Stimulated activated CD4-positive, alpha-beta T cell treated with anti-CD3 and anti-CD28 coated beads, Interleukin-1b, Interleukin-23, amount 100 ng/mL, for 48 hours (primary cell): Measurements from ENCODE around the gene ANKRD24.
A peak's percentile ranks its signal among the peaks of the same experiment; 100 is the strongest.
"Not testable (repeated sequence)": the region's sequence is repeated elsewhere in the genome, so short reads cannot be mapped to it uniquely, and the experiment has no call there.

ENCODE experiments used
- DNase-seq: peaks from one replicate; pipeline ENCODE4 v3.0.0-alpha.2; 2020

Gene ANKRD24

DNA sequence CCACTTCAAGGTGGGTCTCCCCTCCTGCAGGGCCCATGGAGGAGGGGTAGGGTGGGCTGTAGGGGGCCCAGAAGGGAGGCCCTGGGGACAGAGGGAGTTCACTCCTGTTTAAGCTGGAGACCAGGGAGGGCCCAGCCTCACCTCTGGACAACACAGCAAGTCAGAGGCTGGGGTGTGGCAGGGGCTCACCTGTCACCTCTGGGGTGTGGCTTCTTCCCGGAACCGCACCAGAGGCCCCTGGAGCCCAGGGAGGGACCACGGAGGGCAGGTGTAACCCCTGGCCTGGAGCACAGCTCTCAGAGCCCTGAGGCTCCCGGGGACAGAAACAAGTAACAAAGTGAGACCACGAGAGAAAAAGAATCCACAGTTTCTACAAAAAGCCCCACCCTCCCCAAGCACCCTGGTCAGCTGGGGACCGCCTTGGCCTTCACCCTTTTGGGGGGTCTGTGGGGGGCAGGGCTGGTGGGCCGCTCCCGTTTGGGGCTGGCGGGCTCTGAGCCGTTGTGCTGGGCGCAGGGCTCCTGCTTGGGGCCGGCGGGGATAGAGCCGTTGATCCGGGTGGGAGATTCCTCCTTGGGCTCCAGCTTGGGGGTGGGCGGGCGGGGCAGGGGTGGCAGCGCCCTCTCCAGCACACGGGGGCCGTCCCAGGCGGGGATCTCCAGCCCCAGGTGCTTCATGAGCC is 8.1 kb upstream of the ANKRD24 start:
- no peak for DNase-seq

DNA sequence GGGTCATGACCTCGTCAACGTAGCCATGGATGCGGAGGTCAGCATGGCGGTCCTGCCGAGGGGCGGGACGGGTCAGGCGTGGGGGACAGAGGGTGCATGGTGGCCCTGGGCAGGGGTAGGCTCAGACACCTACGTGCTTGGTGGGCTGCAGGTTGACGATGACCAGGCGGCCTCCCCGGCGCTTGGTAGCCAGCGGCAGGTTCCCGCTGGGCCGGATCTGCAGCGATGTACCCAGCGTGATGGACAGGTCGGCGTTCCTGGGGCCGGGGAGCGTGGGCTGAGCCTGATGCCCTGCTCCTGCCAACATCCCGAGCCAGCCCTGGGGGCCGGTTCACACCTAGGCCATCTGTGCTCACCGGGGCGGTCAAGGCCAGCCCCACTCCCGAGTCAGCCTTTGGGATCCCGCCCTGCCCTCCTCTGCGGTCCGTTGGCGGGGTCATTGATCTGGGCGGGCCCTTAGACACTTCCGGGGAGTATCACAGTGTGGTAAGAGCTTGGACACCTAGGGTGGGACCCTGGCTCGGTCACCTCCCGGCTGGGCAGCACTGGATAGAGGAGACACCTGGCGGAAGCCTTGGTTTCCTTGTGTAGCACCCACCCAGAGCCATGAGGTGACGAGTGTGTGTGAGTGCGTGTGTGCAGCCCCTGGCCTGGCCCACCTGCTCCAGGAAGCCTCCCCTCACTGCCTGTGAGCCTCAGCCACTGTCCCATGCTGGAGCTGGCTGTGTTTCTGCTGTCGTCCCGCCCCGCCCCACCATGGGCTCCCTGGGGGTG is 7.4 kb upstream of the ANKRD24 start:
- DNase-seq = no peak

DNA sequence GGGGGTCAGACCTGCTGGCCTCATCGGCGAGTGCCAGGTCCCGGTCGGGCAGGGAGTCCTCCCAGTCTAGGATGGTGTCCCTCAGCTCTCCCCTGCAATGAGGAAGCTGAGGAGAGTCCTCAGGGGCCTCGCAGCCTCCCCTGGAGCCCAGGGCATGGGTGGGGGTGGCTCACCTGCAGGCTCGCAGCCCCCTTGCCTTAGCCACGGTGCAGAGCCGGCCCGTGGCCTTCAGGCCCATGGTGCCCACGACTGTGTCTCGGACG is 6.9 kb upstream of the ANKRD24 start:
- DNase-seq = no peak

DNA sequence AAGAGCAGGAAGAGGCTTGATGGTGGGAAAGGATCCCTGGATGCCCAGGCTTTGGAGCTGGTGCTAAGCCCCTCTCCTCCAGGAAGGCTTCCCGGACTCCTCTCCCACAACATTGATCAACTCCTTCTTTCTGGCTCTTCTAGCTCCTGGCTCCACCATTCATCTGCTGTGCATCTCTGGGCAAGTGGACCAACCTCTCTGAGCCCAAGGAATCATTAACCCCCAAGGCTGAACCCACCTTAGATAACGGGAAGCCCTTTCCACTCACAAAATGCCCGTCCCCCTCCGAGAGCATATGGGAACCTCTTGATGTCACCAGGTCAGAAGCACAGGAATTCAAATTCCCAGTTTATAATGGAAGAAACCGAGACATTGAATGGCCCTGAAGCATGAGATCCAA is 5.3 kb upstream of the ANKRD24 start:
- DNase-seq = no peak

DNA sequence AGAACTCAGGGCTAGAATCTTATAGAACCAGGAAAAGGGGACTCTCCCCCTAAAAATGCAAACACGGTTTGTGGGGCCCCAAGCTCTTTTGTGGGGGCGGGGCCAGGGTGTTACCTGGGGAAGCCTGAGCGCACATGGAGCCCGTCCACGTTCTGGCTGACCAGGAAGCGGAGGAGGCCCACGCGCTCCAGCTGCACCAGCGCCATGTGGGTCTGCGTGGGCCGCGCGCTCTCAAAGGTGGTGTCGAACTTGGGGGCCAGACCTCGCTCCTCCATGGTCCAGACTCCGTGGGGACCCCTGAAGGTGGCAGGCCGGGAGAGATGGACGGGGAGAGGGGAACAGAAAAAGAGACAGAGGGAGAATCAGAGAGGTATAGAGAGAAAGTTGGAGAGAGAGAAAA is 3.5 kb upstream of the ANKRD24 start:
- DNase-seq = no peak

DNA sequence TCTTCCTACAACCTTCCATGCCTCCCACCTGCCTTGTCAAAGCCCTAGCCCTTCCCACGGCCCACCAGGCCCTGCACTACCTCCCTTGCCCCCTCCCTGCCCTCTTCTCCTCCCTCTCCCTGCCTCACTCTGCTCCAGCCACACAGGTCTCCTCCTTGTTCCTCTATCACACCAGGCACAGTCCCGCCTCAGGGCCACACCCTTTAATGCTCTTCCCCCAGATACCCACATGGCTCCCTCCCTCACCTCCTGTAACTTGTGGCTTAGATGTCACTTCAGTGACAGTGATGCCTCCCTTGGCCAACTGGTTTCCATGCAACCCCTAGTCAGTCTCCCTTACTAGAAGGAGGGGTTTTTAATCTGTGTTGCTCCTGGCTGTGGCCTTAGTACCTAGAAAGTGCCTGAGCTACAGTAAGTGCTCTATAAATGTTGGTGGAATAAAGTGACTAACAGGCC is 1.4 kb upstream of the ANKRD24 start:
- DNase-seq = no peak

DNA sequence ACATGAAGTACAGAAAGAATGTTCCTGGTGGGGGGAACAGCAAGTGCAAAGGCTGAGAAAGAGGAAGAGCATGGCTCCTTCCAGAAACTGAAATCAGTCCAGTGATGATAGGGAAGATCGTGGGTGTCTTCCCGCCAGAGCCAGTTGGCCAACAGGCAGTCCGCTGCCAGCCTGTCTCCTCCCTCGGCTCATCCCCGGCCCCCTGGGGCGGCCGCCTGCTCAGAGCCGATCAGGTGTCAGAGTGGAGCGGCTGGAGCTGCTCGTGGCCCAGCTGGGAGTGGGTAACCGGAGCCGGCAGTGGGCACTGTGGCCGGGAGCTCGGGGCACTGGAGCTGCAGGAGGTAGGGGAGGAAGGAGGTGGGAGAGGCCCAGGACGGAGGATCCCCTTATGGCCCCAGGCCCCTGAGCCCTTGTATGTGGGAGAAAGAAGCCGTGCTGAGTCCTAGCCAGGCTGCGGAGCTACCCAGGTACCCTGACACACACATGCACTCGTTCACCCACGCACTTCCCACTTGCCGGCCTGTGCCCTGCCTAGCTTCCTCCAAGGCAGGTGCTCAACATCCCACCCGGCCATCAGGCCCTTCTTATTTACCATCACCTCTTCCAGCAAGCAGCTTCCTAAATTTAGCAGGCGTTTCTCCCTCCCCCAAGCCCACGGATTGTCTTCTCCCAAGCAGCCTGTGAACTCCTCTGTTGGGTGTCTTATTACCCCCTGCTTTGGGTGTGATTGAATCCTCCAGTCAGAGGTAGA is 1.7 kb downstream of the ANKRD24 start:
- no peak for DNase-seq

DNA sequence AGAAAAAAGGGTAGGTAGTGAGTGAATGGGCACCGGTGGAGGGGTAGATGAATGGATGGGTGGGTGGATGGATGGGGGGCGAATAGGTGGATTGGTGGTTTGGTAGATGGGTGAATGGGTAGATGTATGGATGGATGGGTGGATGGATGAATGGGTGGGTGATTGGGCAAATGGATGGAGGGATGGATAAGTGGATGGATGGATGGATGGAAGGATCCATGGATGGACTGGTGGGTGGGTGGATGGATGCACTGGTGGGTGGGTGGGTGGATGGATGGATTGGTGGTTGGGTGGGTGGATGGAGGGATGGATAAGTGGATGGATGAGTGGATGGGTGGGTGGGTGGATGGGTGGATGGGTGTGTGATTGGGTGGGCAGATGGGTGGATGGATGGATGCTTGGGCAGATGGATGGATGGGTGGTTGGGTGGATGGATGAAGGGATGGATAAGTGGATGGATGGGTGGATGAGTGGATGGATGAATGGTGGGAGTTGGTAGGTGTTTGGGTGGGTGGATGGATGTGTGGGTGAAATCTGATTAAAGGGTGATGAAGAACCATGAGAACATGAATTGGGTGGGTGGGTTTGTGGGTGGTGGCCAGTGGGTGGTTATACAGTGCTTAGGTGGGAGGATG is 2.3 kb downstream of the ANKRD24 start:
- no peak for DNase-seq

DNA sequence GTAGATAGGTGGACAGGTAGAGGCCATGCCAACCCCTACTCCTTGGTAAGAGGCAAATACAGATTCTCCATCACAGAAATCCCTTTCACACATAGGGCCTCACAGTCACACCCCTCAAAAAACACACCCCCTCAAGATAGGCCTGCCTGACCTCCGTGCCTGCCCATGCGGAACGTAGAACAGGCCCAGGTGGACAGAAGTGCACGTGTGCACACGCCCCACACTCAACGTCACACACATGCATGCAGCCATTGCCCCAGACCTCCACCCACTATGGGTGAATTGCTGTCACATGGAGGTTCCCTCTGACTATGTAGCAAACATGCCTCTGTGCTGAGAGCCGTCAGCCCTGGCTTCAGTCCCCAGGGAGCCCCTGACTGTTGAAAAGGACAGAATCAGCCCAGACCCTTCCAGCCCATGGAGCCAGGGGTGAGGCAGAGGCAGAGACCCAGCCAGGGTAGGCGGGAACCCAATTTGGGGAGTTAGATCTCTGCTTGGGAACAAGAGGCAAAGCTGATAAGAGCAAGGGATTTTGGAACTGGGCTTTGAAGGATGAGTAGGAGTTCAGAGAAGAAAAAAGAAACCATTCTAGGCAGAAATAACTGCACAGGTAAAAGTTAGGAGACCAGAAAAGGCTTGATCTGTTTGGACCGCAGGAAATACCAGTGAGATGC is 3.1 kb downstream of the ANKRD24 start:
- no peak for DNase-seq

DNA sequence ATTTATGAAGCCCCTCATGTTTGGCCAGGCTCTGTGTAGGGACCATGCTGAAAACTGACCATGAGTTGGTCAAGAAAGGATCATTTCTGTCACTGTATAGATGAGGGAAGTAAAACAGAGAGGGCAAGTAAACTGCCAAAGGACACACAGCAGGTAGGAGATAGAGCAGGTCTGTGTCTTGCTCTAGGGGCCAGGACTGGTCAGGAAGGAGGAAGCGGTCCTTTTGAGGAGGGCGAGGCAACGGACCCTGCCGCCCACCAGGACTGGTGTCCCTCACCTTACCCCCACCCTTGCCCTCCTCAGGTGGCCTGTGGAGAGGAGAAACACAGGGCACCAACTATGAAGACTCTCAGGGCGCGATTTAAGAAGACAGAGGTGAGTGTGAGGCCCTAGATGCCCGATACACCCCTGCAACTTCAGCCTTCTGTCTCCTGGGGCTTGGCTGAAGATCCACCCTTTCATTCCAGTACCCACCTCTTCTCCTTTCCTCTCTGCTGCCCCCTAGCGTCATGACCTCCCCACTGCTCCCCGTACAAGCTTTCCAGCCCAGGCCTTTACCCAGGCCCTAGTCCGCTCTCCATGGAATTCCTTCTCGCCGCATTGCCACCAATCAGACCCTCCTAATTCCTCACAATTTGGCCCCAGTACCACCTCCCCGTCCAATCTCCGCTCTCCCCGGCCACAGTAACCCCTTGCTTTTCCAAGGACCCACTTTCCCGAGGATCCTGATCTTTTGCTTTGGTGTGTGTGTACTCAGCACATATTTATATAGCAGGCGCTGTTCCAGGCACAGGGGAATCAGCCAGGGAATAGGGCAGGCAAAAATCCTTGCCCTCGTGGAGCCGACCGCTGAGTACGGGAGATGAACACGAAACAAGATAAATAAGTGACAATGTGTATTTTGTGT is 3.9 kb downstream of the ANKRD24 start:
- DNase-seq = peak; percentile 81

DNA sequence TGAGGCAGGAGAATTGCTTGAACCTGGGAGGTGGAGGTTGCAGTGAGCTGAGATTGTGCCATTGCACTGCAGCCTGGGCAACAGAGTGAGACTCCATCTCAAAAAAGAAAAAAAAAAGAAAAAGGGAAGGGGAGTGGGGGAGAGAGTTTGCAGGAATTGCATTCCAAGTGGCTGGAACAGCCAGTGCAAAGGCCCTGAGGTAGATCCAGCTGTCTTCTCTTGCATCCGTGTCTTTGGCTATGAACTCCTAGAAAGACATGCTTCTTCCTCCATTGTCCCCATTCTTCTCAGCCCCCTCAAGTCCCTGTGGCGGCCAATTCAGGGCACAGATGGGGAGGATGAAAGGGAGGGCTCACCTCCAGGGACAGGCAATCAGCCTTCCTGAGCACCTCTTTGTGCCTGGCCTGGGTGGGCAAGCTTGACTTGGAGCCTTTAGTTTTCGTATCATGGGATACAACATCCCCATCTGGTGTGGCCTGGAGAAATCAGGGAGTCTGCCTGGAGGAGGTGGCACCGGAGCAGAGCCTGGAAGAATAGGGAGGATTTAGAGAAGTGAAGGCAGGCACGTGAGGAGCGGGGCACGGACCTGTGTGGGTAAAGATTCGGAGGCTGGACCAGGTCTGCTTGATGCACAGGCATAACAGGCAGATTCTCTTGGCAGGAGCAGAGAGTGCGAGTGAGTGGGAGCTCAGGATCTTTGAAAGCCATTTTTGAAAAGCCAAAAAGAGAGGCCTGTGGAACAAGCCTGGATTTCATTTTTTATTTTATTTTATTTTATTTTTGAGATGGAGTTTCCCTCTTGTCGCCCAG is 5.0 kb downstream of the ANKRD24 start:
- no peak for DNase-seq

DNA sequence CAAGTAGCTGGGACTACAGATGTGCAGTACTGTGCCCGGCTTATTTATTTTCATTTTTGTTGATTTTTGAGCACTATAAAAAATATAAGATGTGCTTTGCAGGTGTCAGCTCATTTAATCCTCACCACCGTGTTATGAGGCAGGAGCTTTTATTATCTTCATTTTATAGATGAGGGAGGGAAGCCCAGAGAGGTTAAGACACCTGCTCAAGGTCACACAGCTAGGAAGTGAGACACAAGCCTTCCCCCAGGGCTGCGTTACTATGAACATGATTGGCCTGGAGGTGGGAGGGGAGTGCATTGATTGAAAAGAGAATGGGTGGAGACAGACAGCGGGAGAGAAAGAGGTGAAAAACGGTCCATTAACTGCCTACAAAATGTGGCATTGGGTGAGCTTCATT is 7.2 kb downstream of the ANKRD24 start:
- no peak for DNase-seq

DNA sequence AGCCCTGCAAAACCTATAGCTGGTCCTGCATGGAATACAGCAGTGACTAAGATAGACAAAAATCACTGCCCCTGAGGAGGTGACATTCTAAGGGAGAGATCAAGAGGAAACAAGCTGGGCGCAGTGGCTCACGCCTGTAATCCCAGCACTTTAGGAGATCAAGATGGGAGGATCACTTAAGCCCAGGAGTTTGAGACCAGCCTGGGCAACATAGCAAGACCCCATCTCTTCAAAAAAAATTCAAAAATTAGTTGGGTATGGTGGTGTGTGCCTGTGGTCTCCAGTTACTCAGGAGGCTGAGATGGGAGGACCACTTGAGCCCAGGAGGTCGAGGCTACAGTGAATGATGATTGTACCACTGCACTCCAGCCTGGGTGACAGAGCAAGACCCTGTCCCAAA is 10.0 kb downstream of the ANKRD24 start:
- not testable (repeated sequence) for DNase-seq

DNA sequence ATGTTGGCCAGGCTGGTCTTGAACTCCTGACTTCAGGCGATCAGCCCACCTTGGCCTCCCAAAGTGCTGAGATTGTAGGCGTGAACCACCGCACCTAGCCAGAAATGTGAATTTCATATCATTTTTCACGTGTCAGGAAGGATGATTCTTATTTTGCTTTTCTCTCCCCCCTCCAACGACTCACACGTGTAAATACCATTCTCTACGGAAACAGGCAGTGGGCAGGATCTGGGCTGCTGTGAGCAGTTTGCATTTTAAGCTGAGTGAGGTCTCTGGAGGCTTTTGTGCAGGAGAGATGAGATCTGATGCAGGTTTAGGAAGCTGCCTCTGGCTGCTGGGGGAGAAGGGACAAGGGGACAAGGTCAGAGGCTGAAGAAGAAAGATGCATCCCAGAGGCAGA is 11.9 kb downstream of the ANKRD24 start:
- DNase-seq = no peak

DNA sequence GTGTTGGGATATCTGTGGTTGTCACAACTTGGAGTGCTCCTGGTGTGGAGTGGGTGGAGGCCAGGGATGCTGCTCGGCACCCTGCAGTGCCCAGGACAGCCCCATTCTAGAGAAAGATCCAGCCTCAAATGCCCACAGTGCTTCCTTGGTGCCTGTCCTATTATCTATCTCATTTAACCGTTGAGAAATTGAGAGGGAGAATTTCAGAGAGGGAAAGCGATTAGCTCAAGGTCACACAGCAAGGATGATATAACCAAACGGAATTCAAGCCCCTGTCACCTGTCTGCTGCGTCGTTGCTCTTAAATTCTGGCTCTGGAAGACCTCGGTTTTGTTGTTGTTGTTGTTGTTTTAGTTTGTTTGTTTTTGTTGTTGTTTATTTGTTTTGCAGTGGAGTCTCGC is 13.5 kb downstream of the ANKRD24 start:
- no peak for DNase-seq

DNA sequence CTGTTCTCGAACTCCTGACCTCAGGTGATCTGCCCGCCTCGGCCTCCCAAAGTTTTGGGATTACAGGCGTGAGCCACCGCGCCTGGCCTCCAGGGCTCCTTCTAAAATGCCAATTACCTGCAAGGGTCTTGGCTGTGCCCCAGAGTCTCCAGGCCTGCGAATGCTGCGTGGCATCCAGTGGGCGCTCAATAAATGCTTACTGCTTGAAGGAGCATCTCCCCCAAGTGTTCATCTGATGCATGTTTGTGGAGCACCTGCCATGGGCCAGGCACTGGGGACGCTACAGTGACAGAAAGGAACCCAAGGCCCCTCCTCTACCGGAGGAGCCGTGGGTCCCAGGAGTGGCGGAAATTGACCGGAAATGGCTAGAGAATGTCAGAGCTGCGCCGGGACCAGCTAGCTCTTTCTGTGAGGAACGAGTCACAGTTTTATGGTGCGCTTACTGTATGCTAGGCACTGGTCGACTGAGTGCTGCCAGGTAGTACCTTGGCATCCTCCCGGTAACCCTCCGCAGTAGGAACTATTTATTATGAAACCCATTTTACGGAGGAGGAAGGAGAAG is 14.2 kb downstream of the ANKRD24 start:
- DNase-seq = no peak

DNA sequence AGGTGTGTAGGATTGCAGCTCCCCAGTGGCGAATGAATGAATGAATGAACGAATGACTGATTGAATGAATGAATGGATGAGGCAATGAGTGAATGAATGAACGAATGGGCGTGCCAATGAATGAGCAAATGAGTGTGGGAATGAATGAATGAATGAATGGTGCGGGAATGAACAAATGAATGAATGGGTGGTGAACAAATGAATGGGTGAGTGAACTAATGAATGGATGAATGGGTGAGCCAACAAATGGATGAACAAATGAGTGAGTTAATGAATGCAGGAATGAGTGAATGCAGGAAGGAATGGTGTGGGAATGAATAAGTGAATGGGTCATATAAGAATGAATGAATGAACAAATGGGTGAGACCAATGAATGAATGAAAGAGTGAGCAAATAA is 14.7 kb downstream of the ANKRD24 start:
- DNase-seq = no peak

DNA sequence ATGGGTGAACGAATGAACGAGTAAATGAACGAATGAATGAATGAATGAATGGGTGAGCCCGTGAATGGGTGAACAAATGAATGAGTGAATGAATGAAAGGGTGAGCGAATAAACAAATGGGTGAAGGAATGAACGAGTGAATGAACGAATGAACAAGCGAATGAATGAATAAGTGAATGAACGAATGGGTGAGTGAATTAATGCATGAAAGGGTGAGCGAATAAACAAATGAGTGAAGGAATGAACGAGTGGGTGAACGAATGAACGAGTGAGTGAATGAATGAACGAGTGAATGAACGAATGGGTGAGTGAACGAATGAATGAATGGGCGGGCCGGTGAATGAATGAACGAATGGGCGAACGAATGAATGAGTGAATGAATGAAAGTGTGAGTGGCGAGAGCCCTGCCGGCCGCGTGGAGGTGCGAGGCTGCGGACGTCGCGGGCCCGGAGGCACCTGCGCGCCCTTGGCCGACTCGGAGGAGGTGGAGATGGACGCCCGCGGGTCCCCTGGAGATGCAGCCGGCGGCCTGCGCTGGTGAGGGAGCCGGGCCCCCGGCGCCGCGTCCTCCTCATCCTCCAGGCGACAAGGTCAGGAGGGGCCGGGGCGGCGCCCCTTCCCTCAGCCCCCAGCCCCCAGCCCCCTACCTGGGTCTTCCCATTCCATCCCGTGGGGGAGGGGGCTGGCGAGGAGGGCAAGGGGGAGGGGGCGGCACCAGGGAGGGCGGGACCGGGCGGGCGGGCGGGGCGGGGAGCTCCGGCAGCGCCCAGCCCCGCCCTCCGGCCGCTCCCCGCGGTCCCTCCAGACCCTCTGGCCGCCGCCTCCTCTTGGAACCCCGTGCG is 15.4 kb downstream of the ANKRD24 start:
- no peak for DNase-seq

DNA sequence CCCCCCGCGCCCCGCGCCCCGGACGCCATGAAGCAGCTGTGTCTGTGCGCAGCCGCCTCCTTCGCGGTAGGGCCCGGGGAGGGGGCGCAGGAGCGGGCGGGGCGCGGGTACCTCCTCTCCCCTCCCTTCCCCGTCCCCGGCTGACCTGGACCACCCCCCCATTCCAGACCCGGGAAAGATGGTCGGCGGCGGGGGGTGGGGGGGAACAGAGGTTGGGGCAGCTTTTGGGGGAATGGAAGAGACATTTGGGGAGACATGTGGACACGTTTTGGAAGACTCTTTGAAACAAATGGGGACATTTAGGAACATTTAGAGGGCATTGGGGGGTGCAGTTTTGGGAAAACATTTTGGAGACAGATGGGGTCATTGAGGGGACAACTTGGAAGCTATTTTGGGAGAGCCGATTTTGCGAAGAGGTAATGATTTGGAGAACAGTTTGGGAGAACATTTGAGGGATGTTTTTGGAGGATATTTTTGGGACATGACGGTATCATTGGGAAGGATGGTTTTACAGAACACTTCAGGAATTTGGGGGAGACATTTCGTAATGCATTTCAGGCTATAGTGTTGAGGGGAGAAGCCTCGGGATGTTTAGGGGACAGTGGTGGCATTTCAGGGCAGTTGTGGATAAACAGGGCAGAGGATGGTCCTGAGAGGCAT is 16.1 kb downstream of the ANKRD24 start:
- DNase-seq = no peak
